HG03066 (cell line): ENCODE measurements around the gene ALDH1A2.
"Not testable (repeated sequence)": the region's sequence is repeated elsewhere in the genome, so short reads cannot be mapped to it uniquely, and the experiment has no call there.

Experiments
- ATAC-seq: cut with Tn5 transposase; IDR thresholded peaks from one replicate; pipeline ENCODE4 v1.9.1; 2021; ENCODE audit warnings: low read depth; ENCODE audit not compliant: unreplicated experiment

The ALDH1A2 gene

GRCh38 chr15:58065445-58066041 is at the start of gene ALDH1A2:
ALDH1A2 (minus strand) TSS chr15:58065711; CDS start chr15:58065650, 61 bp downstream.
- ATAC-seq = no peak

DNA sequence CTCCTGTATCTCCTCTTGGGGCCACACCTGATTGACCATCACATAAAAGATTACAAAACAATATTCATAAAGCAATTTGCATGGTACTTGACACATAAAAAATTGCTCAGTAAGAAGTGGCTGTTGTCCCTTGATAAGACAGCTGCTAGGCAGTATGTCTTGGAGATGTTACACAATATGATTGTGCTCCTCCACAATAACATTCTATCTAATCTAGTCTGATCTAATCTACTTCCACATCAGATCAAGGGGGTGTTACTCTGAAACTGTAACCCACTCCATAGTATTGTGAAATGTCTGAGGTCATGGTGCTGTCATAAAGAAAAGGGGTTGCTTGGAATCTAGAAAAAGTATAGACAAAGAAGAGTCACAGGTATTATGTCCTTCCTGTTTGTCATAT is 49.3 kb upstream of the ALDH1A2 start:
- no peak for ATAC-seq

DNA sequence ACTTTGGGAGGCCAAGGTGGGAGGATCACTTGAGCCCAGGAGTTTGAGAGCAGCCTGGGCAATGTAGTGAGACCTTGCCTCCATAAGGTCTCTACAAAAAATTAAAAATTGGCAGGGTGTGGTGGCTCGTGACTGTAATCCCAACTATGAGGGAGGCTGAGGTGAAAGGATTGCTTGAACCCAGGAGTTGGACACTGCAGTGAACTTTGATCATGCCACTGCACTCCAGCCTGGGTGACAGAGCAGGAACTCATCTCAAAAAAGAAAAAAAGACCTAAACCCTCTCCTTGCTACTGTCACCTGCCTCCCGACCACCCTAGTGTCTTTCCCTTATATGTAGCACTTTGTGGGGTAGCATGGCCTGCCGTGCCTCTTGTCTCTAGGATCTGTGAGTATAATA is 48.9 kb upstream of the ALDH1A2 start:
- no peak for ATAC-seq

GRCh38 chr15:58113358-58113757 is 47.8 kb upstream of the ALDH1A2 start:
- ATAC-seq = not testable (repeated sequence)

DNA sequence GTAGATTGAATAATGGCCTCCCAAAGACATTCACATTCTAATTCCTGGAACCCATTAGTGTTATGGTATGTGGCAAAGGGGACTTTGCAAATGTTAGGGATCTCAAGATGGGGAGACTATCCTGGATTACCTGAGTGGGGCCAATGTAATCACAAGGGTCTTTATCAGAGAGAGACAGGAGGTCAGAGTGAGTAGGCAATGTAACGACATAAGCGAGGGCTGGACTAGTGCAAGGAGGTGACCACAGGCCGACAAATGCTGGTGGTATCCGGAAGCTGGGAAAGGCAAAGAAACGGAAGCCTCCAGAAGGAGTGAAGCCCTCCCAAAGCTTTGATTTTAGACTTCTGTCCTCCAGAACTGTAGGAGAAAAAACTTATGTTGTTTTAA is 46.2 kb upstream of the ALDH1A2 start:
- no peak for ATAC-seq

GRCh38 chr15:58110999-58111717 is 45.6 kb upstream of the ALDH1A2 start:
- ATAC-seq = no peak

DNA sequence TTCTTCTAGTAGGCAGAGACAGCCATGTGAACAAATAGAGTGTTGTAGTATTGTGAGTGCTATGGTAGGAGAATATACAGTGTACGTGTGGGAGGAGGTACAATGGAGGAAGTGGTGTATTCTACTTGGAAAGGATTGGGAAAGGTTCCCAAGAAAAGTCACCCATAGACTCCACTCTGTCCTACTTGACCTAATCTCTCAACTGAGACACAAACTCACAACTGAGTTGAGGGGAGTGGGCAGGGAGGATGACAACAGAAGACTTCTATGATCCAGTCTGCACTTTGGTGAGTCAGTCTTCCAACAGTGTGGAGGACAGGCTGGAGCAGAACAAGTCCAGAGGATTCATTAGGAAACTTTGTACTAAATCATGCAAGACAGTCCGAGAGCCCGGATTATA is 43.9 kb upstream of the ALDH1A2 start:
- ATAC-seq = no peak

DNA sequence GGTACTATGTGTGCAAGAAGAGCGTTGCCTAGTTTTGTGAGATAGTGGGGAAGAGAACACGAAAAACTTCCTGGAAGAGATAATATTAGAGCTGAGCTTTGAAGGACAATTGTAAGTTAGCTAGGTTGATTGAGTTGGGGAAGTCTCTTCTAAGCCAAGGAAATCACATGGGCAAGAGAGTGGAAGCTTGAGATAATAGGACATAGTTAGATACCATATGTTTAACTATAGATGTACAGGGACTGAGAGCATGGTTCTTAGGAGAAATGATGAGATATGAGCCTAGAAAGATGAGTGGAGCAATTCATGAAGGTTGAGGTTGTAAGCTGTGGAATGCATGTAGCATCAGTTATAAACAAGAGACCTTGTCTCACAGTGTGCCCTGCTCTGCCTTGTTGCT is 42.6 kb upstream of the ALDH1A2 start:
- ATAC-seq = no peak

DNA sequence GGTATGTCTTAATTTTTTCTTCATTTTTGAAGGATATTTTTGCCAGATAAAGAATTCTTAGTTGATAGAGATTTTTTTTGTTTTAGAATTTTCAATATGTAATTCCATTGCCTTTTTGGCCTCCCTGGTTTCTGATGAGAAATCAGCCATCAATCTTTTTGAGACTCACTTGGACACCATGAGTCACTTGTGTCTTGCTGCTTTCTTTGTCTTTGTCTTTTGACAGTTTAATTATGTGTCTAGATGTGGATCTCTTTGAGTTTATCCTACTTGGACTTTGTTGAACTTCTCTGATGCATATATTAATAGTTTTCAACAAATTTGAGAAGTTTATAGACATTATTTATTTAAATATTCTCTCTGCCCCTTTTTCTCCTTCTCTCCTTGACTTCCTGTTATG is 38.0 kb upstream of the ALDH1A2 start:
- no peak for ATAC-seq

DNA sequence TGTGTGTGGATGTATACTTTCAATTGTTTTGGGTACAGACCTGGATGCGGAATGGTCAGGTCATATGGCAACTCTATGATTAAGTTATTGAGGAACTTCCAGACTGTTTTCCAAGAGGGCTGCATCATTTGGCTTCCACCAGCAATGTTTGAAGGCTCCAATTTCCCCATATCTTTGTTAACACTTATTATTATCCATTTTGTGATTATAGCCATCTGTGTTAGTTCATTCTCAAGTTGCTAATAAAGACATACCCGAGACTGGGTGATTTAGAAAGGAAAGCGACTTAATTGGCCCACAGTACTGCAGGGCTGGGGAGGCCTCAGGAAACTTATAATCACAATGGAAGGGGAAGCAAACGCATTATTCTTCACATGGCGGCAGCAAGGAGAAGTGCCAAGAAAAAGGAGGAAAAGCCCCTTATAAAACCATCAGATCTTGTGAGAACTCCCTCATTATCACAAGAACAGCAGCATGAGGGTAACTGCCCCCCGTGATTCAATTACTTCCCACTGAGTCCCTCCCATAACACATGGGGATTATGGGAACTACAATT is 31.1 kb upstream of the ALDH1A2 start:
- ATAC-seq = no peak

- no peak for ATAC-seq
These were observed 29.9 kb upstream of the ALDH1A2 start for GRCh38 chr15:58095415-58095814.

- ATAC-seq = no peak
These were observed 22.4 kb upstream of the ALDH1A2 start for GRCh38 chr15:58087871-58088270.

DNA sequence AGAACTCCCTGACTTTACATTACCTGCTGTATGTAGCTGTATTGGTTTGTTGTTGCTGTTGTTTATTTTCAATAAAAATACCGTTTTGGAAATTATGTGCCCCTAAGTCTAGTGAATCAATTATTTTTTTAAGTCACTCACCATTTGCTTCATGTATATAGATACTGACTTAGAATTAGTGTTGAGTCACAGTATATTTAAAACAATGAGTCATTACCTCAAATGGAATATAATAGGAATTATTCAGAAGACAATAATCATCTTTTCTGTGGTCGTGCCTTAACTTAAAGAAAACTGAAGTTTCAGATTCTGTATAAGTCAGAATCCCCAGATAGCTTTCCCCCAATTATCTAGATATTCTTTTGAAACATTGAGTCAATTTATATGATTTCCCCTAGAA is 21.0 kb upstream of the ALDH1A2 start:
- ATAC-seq = no peak

GRCh38 chr15:58083526-58083925 is 18.0 kb upstream of the ALDH1A2 start:
- no peak for ATAC-seq

DNA sequence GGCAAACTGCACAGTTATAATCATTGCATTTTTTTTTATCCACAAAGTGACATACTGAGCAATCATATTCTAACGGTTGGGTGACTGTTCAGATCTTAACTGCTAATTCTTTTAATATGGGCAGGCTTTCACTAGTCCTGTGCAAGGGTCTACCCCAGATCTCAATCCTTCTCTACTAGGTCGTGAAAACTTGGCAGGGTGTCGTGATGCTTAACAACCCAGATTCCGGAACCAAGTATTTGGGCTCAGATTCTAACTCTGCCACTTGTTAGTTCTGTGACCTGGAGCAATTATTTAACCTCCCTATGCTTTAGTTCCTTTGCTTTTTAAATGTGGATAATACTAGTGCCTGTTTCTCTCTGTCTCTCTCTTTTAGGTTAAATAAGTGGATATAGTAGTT is 16.4 kb upstream of the ALDH1A2 start:
- no peak for ATAC-seq

DNA sequence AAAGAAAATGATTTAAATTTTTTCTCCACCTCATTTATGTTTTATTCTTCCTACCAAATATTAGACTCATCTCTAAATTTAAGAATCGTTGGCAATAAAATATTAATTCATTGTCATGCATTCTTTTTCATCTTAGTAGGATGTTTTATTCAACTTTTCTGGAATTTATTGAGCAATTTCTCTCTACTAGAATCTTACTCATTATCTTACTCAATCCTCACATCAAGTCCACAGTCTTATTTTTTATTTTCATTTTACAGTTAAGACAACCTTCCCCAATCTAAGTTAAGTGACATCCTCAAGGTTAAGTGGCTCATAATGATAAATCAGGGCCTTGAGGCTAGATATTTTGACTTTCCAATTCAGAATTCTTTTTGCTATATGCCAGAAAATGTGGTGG is 15.9 kb upstream of the ALDH1A2 start:
- ATAC-seq = no peak

GRCh38 chr15:58080959-58081358 is 15.4 kb upstream of the ALDH1A2 start:
- ATAC-seq = not testable (repeated sequence)

- no peak for ATAC-seq
These were observed 14.9 kb upstream of the ALDH1A2 start for GRCh38 chr15:58080398-58080797.

DNA sequence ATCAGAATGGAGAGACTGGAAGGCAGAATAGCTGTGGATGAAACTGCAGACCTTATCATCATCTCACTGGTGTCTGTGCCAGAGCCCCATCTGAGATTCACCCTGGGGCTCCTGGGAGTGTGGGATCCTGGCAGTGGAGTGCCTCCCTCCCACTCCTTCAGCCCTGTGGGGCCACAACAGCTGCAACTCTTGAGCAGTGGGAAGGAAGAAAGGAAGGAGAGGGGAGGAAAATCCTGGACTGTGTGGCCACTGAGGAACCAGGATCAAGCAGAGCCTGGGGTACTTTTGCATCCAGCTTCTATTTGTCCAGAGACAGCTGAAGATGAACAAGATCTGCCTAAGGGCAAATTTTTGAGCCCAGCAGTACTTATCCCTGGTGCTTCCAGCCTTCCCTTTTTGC is 13.1 kb upstream of the ALDH1A2 start:
- no peak for ATAC-seq

GRCh38 chr15:58077427-58077826 is 11.9 kb upstream of the ALDH1A2 start:
- no peak for ATAC-seq

DNA sequence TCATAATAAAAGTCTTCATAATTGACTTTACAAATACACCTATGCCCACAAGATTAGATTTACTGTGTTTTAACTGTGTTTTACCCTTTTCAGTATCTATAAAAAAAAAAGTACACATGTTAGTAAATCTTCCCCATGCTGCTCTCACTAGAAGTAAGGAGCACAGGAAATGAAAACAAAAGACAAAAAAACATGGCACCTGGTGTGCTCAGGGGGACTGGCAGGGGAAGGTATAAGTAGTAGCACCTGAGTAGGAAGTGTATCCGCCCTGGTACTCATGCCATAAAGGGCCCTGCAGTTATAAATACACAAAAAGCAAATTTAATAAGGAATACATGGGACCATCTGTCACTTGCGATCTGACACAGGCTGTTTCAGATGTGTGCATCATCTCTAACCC is 8.9 kb upstream of the ALDH1A2 start:
- ATAC-seq = no peak

GRCh38 chr15:58070801-58071418 is 5.4 kb upstream of the ALDH1A2 start:
- no peak for ATAC-seq
